HK-2 (cell line): ENCODE results near the gene ADAT3.
A peak's percentile ranks its signal among the peaks of the same experiment; 100 is the strongest.

Experiments
- DNase-seq: peaks from one replicate; pipeline ENCODE4 v3.0.0-alpha.2; 2018; ENCODE audit not compliant: unreplicated experiment

The ADAT3 gene

DNA sequence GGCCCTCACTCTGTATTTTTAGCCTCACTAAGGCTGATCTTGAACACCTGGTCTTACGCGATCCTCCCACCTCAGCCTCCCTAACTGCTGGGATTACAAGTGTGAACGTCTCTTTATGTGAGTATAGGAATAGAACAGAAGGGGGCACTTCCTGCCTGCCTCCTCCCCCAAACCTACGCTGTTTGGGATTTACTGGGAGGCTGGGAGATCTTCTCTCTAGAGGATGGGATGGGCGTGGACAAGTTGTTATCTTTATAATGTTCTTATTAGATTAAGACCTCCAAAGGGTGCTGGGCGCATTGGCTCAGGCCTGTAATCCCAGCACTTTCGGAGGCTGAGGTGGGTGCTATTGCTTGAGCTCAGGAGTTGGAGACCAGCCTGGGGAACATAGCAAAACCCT, 32.9 kb downstream of the ADAT3 start:
- no peak for DNase-seq

DNA sequence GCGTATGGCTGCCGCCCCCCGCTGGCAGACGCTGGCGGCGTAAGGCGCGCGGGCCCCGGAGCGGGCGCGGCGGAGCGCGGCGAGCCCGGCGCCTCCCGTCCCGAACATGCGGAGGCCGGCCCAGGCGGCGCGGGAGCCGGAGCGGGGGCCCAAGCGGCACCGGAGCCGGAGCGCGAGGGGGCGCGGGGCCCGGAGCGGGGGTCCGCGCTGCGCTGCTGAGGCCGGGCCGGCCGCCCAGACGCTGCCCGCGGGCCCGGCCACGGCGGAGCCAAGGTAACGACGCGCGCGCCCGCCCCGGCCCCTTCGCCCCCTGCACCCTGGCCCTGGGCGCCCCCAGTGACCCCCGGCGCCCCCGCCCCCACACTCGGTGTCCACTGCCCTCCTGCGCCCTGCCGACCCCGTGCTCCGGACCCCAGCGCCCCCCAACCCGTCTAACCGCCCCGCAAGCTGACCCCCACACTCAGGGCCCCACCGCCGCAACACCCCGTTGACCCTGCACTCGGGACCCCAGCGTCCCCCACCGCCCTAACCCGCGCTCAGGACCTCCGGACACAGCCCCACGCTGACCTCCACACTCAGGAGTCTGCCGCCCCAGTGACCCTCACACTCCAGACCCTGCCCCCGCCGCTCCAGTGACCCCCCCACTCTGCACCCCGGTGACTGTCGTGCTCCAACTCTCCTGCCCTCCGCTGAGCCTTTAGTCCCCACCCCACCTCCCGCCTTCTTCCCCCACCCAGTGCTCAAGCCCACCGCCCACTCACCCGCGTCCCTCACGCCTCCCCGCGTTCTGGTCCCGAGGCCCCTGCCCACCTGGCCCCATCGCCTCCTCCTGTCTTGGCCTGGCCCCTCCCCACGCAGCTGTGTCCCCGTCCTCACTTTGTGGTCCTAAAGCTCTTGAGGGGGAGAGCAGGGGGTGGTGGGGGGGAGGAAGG, 36.2 kb downstream of the ADAT3 start, which contains the start of gene CSNK1G2:
CSNK1G2 (plus strand) TSS at position 27 of the 932 bp plus-strand sequence. CDS start 28,601 bp downstream, outside the sequence.
- peak; percentile 30 for DNase-seq

DNA sequence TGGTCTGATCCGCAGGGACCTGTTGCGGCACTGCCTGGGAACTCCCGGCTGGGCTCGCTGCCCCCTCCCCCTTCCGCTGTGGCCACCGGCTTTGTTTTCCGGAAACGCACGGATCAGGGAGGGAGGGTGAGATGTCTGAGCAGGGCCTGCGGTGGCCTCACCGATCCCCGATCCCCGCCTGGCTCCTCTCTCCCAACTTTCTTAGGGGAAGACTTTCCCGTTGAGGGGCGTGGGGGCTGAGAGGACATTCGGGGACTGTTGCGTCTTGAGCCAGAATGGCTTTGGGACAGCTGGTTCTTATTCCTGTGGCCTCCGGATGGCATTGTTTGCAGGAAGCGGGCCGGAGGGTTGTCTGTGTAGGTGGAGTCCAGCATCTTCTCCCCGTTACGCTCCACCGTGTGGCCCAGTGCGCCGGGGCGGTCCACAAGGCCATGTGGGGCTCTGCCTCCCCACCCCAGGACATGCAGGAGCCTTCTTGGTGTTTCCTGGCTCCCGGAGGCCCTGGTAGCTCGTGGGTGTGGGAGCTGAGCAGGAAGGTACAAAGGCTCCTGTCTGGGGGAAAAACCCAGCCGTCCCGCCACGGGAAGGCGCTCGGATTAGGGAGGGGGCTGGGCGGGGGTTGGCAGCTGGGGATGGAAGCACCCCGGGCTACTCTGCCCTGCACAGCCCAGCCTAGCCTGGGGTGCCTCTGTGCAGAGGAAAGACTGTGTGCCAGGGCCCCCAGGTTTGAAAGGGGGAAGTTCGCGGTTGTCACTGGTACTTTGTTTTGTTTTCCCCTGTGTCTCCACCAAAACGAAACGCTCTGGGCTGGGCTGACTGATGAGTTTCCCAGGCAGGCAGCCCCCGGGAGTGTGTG, 37.1 kb downstream of the ADAT3 start:
- peak; percentile 80 for DNase-seq

DNA sequence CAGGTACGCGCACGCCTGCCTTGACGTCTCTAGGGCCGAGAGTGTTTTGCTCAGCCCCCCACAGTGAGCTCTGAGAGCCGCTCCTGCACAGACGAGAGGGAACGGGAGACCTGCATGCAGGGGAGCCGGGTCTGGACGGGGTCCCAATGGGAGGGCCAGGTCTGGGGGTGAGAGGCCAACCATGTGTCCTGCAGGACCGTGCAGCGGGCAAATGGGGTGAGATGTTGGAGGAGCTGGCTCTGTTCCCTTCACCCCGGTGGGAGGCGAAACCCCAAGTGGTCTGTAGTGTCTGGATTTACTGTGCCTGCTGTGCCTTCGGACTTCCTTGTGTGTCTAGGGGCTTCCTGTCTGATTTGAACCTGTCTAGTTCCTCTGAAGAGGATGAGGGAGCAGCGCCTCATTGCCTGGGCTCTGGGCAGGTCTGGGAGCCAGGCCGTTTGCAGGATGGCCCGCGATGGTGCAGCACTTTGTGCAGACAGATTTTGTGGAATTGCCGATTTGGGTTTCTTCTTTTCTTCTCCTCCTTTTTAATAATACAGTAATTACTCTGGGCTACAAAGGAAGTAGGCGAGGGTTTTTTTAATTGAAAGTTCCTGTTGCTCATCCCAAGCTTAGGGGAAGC, 37.8 kb downstream of the ADAT3 start:
- no peak for DNase-seq

DNA sequence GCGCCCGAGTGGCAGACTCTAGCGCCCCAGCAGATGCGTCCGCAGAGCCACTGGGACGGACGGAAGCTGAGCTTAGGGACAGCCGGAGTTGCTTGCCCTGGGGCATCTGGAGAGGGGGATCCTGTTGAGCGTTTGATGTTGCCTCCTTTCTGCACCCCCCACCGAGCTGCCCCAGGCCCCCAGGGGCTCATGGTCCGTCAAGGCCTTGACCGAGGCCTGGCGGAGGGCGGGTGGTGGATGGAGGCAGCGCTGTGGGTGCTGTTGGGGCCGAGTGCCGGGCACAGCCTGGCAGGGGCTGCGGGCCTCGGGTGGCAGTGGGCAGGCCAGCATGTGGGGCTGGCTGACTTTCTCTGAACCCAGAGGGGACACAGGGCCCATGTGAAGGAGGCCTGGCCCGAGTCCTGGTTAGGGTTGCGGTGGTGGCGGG, 38.5 kb downstream of the ADAT3 start:
- no peak for DNase-seq

DNA sequence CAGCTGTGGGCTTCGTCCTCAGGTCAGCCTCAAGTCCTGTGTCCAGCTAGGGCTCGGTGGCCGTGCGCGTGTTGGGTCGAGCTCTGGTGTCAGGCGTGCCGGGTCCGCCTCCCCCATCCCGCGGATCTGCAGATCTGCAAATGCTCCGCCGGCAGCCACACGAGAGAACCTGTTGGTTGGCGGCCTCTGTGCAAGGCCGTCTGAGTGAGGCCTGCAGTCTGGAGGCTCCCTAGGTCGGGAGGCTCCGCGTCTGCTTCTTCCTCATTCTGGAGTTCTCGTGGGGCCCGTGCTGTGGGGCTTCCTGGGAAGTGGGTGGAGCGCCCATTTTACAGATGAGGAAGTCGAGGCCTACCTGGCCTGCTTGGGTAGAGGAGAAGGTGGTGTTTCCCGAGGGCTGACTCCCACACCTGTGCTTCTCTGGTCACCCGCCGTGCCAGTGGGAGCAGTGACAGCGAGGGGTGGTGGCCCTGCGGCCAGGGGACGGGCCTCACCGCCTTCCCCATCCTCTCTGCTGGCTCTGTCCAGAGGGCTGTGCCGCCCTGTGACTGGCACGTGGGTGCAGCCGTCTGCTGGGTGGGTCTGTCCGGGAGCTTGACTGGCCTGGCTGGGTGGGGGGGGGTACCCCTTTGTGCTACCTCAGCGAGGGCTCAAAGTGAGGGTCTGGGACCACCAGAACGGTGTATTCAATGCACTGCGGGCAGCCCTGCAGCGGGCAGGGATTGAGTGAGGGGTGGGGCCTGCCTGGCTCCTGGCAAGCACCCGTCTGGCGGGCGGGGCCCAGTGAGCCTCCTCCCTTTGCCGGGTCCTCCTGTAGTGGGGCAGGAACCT, 39.1 kb downstream of the ADAT3 start:
- no peak for DNase-seq

DNA sequence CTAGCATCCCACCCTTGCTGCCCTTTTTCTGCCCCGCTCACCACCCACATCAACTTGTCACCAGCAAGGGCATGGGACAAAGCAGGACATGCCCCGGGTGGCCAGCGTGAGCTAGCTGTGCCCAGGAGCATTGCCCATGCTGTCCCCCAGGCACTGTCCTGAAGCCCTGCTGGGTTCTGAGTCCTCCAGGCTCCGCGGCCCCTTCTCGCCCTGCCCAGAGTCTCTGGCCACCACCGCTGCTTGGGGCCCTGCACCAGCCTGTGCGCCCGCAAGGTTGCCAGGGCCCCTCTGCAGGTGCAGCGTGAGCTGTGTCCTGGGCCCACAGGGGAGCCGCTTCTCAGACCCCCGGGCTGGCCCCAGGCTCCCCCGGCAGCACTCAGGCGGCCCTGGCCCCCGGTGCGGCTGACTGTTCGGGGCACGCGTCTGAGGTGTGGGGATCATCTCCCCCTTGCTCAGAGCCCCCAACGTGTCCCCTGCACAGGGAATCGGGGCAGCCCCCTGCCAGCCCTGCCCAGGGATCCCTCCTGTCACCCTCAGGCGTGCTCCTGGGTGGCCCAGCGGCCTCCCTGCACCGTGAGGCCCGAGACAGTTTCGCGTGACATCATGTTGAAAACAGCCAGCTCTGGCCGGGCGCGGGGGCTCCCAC, 39.8 kb downstream of the ADAT3 start:
- DNase-seq: no peak

DNA sequence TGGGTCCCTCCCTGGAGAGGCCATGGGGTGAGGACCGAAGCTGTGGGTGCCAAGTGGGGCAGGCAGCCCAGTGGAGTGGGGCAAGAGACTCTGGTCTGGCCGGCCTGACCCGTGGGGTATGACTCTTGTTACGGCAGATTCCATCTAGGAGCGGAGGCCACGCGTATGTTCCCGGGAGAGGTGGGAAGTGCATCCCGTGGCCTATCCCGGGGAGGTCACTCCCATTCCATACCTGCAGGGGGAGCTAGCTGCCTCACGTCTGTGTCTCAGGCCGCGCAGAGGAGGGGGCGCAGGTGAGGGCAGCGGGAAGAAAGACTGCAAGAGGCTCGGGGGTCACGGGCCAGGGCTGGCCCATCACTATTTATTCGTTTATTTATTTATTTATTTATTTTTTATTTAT, 40.7 kb downstream of the ADAT3 start:
- DNase-seq: peak; percentile 38

DNA sequence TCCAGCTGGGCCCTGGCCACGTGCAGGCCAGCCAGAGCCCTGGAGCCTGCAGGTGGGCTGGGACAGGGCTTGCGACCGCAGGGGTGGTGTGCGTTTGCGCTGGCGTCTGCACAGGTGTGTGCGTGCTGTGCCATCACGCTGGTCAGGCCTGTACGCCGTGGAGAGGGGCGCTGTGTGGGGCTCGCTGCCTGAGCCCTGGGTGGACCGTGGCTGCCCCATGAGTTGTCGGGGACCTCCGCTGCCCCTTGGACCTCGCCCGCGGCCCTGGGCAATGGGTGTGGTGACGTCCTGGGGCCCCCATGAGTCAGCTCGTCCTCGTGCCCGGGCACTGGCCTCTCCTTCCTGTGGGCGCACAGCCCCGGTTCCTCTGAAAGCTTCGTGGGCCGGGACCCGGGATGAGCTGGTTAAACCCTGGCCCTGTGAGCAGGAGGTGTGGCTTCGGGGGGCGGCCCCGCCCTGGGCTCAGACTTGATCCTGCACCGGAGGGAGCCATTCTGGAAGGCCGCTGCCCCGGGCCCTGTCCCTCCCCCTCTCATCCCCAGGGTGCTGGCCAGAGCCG, 42.5 kb downstream of the ADAT3 start:
- DNase-seq: no peak

DNA sequence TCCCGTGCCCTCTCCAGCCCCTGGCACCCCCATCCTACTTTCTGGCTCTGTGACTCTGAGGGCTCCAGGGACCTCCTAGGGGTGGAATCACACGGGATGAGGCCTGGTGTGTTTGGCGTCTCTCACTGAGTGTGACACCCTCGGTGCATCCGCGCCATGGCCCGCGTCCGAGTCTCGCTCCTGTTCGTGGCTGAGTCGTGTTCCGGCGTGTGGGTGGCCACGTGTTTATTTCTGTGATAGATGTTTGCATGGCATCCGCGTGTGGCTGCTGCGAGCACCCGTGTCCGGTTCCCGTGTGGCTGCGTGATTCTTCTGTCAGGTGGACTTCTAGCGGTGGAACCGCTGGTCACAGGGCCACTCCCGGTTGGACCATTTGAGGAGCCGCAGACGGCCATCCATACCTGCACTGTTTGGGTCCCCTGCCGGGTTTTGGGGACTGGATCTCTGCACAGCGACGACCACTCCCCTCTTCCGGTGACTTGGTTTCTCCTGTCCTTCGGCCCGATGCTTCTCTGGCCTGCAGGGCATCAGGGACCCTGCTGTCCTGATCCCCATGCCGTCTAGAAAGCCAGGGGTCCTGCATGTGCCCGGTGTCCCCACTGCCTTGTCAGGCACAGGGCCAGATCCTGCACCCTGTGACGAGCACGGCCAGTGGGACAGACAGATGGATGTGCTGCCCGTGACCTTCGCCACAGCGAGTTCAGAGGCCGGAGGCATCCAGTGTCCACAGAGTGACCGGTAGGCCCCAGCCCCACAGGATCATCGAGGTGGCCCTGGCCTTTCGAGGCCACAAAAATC, 44.3 kb downstream of the ADAT3 start:
- DNase-seq: no peak

DNA sequence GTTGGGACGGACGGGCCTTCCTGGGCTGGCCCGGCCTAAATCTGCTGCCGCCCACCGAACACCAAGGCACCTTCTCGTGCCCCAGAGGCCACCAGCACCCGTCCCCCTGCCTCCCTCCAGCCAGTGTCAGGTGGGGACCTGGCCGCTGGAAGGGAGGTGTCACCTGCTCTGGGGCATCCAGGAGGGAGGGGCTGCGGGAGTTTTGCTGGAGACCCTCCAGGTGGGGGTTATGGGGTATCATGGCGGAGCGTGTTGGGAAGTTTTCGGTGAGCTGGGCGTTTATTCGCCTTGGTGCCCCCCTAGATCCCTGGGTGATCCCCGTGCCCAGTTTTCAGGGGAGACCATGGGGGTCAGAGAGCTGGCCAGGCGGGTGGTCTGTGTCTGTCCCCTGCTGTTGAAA, 45.4 kb downstream of the ADAT3 start:
- no peak for DNase-seq

DNA sequence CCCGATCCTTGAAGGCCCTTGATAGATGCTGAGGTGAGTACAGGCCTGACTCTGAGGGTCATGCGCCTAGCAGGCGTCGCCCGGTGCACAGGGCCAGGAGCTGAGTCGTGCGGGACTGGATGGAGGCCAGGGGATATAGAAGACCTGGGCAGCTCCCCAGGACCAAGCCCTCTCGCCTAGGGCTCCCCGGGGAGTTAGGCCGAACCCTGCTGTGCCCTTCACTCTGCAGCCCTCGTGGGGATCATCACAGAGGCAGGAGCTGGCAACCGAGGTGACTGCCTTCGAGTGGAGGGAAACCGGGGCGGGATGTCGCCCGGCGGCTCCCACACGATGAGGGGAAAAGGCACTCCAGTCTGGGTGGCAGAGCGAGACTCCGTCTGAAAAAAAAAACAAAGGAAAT, 47.4 kb downstream of the ADAT3 start:
- DNase-seq: no peak

DNA sequence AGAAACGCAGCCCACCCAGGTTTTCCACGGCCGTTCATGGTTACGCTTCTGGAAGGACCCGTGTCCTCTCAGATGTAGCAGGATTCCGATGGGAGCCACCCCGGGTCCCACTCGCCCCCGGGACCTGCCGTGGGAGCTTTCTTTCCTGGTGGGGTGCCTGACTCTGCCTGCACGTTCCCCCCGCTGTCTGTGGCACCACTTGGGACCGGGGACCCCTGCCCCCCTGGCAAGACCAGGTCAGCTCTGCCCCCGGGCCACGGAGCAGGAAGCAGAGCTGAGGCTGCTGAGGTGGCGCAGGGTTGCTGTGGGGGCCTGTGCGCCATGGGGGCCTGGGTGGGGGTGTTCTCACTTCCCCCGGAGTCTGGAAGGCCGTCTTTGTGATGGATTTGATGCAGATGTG, 47.8 kb downstream of the ADAT3 start:
- DNase-seq: no peak

DNA sequence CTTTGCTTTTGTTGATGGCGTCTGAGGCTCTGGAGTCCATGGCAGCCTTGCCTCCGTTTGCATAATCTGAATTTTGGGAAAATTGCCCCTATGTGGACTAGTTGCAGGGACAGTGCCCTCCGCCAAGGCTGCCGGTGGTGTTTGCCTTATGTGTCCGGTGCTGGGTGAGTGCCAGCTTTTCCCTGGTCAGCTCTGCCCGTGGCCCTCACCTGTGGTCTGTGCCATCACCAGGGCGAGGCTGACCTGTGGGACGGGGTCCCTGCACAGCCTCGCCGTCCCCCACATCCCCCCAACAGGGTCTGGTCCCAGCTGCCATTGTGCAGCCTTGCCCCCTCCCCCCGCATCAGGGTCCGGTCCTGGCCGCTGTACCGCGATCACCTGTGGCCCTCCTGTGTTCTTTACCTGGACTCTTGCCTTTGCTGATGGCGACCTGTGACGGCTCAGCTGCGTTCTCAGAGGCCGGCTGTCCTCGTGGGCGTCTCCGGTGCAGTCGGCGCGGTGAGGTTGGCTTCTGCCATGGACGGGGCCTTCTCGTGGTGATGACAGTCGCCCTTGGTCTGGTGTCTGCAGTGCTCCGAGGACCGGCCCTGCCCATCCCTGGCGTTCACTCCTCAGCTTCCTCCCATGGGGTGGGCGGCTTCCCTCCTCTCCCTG, 48.4 kb downstream of the ADAT3 start:
- no peak for DNase-seq

DNA sequence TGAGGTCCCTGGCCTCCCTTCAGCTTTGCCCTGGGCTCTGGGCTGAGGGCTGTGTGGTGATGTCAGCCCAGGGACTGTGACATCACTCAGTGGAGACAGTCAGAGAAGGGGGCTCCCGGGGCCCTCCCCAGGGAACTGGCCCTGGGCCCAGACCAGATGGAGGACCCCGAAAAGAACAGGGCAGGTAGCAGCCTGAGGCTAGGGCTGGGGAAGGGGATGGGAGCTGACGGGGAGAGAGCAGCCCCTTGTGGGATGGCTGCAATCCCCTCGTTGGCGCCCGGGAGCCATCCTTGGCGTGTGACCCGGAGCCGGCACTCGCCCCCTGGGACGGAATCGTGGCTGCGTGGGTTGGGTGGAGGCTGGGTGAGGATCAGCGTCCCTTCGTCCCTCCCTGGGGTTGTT, 49.3 kb downstream of the ADAT3 start:
- no peak for DNase-seq

DNA sequence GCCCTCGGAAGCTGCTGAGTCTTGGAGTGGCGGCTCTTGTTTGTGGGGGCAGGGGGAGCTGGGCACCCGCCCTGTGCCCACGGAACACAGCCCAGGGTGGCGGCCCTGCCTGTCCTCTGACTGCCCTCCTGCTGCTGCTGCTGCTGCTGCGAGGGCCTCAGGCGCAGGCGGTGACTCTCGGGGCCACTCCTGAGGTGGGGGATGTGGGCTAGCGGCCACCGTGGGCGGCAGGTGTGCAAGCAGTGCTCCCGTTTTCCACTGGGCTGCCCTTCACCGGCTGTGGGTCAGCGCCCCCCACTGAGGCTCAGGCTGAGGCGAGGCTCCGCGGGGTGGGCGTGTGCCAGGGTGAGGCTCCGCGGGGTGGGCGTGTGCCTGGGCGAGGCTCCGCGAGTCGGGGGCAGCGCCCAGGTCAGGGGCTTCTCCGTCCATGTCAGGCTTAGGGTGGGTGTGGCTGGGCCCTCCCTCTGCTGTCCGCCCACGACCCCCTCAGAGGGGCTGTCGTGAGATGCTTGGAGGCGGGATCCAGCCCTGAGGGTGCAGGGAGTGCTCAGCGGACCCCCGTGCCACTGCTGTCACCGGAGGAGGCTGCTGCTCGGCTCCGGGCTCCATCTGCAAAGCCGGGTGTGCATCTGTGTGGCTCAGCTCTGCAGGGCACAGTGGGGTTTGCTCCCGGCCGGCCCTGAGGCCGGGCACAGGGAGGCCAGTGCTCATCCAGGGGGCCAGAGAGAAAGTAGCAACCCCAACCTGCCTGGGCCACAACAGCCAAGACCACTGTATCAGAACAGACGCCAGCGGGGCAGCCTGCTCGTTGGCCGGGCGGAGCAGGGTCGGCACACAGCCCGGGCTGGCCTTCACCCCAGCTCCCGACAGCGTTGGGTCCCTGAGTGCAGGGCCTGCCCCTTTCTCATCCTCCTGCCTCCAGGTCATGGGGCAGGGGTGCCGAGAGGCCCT, 50.2 kb downstream of the ADAT3 start:
- no peak for DNase-seq

DNA sequence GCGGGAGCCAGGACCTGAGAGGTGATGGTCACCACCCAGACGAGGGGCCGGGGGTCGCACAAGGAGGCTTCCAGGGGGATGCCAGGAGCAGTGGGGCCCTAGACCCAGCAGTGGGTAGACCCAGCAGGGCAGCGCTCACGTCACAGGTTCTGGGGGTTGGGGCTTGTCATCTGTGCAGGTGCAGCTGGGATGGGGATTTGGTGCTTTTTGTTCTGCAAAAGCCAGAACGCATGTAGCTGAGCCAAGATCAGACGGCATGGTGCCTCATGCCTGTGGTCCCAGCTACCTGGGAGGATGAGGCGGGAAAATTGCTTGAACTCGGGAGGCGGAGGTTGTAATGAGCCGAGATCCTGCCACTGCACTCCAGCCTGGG, 50.9 kb downstream of the ADAT3 start:
- DNase-seq: no peak

DNA sequence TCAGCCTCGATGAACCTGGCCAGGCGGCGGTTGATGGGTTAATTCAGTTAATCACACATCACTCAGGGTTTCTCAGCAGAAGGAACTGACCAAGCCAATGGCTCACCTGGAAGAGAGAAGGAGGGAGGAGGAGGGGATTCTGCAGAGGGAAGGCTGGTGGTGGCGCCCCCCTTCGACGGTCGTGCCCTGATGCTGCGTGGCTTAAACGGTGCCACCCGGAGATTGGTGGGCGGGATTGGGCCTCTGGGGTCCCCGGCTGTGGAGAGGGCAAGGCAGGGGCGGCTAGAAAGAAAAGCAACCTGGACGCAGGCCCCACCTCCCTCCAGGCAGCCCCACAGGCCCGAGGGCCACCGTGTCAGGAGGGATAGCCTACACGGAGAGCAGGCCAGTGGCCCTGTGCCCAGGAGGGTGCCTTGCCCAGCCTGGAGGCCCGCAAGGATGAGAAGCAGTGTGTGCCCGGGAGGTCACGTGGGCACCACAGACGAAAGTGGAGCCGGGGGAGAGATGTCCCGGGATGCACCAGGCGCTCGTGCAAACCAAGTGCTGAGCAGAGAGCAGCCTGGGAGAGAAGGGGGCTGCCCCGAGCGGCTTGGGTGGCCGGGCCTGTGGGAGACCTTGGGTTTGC, 51.8 kb downstream of the ADAT3 start:
- DNase-seq: no peak
